ENCODE results near the gene ZNF81. TPM values are rescaled to one million over a fixed set of nuclear protein-coding genes. Genes with fewer than 3 reads are reported as not detected.
A peak's percentile ranks its signal among the peaks of the same experiment; 100 is the strongest.

The ZNF81 gene
- total and polyA plus RNA-seq, 4 donors = 0.75 to 11.8 (median 6.5) TPM

GRCh38 chrX:47933946-47934345 is 97.2 kb downstream of the ZNF81 start:
- peaks cover 0 to 7% (median 2%) of the 10 kb centered on the region in 4 donors for H3K9me3 ChIP-seq (ENCODE audit: control insufficient read depth in 4 of 4, insufficient read depth in 3 of 4, low read length in 3 of 4)
- no peaks in the 10 kb centered on the region for H3K4me1 ChIP-seq (ENCODE audit: control insufficient read depth in 5 of 5, insufficient read depth in 5 of 5, low read length in 5 of 5)
- H3K27ac ChIP-seq (ENCODE audit: low read depth in 1 of 2, low read length in 1 of 2) = no peak overlapping the region
- TF ChIP-seq, protein P1, sequence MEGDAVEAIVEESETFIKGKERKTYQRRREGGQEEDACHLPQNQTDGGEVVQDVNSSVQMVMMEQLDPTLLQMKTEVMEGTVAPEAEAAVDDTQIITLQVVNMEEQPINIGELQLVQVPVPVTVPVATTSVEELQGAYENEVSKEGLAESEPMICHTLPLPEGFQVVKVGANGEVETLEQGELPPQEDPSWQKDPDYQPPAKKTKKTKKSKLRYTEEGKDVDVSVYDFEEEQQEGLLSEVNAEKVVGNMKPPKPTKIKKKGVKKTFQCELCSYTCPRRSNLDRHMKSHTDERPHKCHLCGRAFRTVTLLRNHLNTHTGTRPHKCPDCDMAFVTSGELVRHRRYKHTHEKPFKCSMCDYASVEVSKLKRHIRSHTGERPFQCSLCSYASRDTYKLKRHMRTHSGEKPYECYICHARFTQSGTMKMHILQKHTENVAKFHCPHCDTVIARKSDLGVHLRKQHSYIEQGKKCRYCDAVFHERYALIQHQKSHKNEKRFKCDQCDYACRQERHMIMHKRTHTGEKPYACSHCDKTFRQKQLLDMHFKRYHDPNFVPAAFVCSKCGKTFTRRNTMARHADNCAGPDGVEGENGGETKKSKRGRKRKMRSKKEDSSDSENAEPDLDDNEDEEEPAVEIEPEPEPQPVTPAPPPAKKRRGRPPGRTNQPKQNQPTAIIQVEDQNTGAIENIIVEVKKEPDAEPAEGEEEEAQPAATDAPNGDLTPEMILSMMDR (IDR thresholded peaks at IDR 0.05; ENCODE audit: control extremely low read depth, extremely low read depth) = no peak
- DNase-seq (peak in 2 of 3 donors; percentile 64 to 69), ATAC-seq (ENCODE audit: insufficient read depth, low FRiP score) (no peak)
- H3K27me3 ChIP-seq (ENCODE audit: control insufficient read depth in 3 of 3, insufficient read depth in 3 of 3, low read length in 2 of 3) = no peaks in the 10 kb centered on the region
- no peak overlapping the region for H3K9ac ChIP-seq (ENCODE audit: insufficient read depth in 1 of 2, low read length in 2 of 2)
- WGBS, 2 donors = 51 to 57% methylated on average over 5 of the region's 5 CpGs
- no peak overlapping the region for H3K4me3 ChIP-seq
- H3K36me3 ChIP-seq (ENCODE audit: control insufficient read depth in 4 of 4, insufficient read depth in 4 of 4, low read length in 4 of 4) = no peaks in the 10 kb centered on the region

DNA sequence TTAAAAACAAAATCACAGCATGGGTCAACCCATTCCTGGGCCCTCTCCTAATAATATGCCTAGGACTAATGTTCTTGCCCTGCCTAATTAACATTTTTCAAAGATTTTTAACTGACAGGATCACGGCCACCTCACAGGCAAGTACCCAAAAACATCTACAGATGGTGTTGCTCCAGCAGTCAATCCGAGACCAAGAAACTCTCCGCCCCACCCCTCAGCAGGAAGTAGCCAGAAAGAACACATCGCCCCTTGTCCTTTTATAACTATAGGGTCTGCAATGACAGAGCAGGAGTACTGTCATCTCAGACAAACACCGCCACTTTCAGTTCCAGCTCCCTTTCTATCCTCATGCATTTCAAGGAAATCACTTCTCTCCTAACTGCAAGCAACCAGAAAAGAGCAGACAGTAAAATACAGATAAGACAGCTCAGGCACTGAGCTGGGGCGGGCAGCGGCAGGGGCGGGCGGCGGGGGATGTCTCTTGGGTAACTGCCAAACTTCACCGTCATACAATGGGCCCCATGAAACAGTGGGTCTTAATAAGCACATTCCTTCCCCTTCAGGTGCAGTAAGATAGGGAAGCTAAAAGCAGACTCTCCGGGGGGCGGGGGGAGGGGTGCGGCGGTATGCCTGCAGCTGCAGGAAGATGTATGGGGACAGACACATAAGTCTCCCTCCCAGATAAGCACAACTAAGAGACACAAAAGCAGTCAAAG is 99.7 kb downstream of the ZNF81 start:
- peak; percentile 45 to 55 (median 49) for DNase-seq
- no peak overlapping the region for H3K27ac ChIP-seq (ENCODE audit: low read depth in 1 of 2, low read length in 1 of 2)
- no peaks in the 10 kb centered on the region for H3K4me1 ChIP-seq (ENCODE audit: control insufficient read depth in 5 of 5, insufficient read depth in 5 of 5, low read length in 5 of 5)
- TF ChIP-seq, protein P1 (IDR thresholded peaks at IDR 0.05; ENCODE audit: control extremely low read depth, extremely low read depth) = no peak
- ATAC-seq (ENCODE audit: insufficient read depth, low FRiP score) = no peak
- no peaks in the 10 kb centered on the region for H3K36me3 ChIP-seq (ENCODE audit: control insufficient read depth in 4 of 4, insufficient read depth in 4 of 4, low read length in 4 of 4)
- H3K9ac ChIP-seq (ENCODE audit: insufficient read depth in 1 of 2, low read length in 2 of 2) = peak overlapping the region; percentile 13 to 16
- no peaks in the 10 kb centered on the region for H3K27me3 ChIP-seq (ENCODE audit: control insufficient read depth in 3 of 3, insufficient read depth in 3 of 3, low read length in 2 of 3)
- H3K4me3 ChIP-seq = no peak overlapping the region
- H3K9me3 ChIP-seq (ENCODE audit: control insufficient read depth in 4 of 4, insufficient read depth in 3 of 4, low read length in 3 of 4) = peaks cover 0 to 7% (median 2%) of the 10 kb centered on the region in 4 donors
- WGBS, 2 donors = 1 to 45% methylated on average over 15 of the region's 15 CpGs

DNA sequence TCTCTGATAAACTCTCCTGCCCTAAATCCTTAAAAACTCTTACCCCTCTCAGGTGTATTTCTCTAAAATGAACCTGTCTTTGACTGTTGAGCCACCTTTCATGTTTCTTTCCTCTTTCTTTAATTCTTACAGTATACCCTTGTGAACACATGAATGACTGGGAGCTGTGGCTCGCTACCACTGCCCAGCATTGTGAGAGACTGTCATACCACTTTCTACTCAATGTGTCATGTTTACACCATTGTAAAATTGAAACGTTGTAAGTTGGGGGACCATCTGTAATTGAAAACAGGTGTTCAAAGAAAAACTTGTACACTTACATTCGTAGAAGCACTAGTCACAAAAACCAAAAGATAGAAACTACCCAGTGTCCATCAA is 100.2 kb downstream of the ZNF81 start:
- H3K4me1 ChIP-seq (ENCODE audit: control insufficient read depth in 5 of 5, insufficient read depth in 5 of 5, low read length in 5 of 5) = no peaks in the 10 kb centered on the region
- DNase-seq (no peak), ATAC-seq (ENCODE audit: insufficient read depth, low FRiP score) (no peak)
- TF ChIP-seq, protein P1 (IDR thresholded peaks at IDR 0.05; ENCODE audit: control extremely low read depth, extremely low read depth) = no peak
- peaks cover 0 to 7% (median 3%) of the 10 kb centered on the region in 4 donors for H3K9me3 ChIP-seq (ENCODE audit: control insufficient read depth in 4 of 4, insufficient read depth in 3 of 4, low read length in 3 of 4)
- H3K27me3 ChIP-seq (ENCODE audit: control insufficient read depth in 3 of 3, insufficient read depth in 3 of 3, low read length in 2 of 3) = no peaks in the 10 kb centered on the region
- no peak overlapping the region for H3K27ac ChIP-seq (ENCODE audit: low read depth in 1 of 2, low read length in 1 of 2)
- H3K36me3 ChIP-seq (ENCODE audit: control insufficient read depth in 4 of 4, insufficient read depth in 4 of 4, low read length in 4 of 4) = no peaks in the 10 kb centered on the region
- WGBS, 2 donors = 64 to 73% methylated on average over 3 of the region's 3 CpGs
- H3K4me3 ChIP-seq = no peak overlapping the region
- peak overlapping the region in 1 of 2 donors; percentile 16 for H3K9ac ChIP-seq (ENCODE audit: insufficient read depth in 1 of 2, low read length in 2 of 2)

All from lung (tissue), 12 donors.